H1 (cell line): Measurements from ENCODE around the gene POLR1B.
"Not testable (repeated sequence)": the region's sequence is repeated elsewhere in the genome, so short reads cannot be mapped to it uniquely, and the experiment has no call there.

Experiments used
- CTCF ChIP-seq, 3 experiments: IDR thresholded peaks; 1 replicate in 2 of 3; 2 replicates in 1 of 3; pipeline versions ENCODE4 v1.5.1 to v1.6.1; 2011; ENCODE audit warnings: low read length in 3 of 3, mild to moderate bottlenecking in 3 of 3, inconsistent platforms in 2 of 3, low read depth in 1 of 3, moderate library complexity in 1 of 3; ENCODE audit not compliant: insufficient read depth in 1 of 3; ENCODE audit errors: control extremely low read depth in 1 of 3
- EP300 ChIP-seq, 2 experiments: IDR thresholded peaks; 1 replicate in 1 of 2; 2 replicates in 1 of 2; pipeline ENCODE4 v1.6.1; 2011 to 2012; ENCODE audit warnings: low read depth in 2 of 2, low read length in 2 of 2, mild to moderate bottlenecking in 2 of 2, borderline replicate concordance in 1 of 2, inconsistent platforms in 1 of 2, moderate library complexity in 1 of 2
- EZH2 ChIP-seq: fragments of 200-600 bp; sonication (generic); IDR thresholded peaks from 2 replicates; pipeline ENCODE4 v1.7.1; 2012; ENCODE audit warnings: low read depth, mild to moderate bottlenecking, moderate library complexity, low read length, inconsistent platforms; ENCODE audit not compliant: severe bottlenecking
- KDM5A ChIP-seq: fragments of 200-600 bp; IDR thresholded peaks from 2 replicates; pipeline ENCODE4 v1.7.1; 2012; ENCODE audit warnings: mild to moderate bottlenecking, low read length, inconsistent platforms, mixed read lengths
- MAX ChIP-seq: IDR thresholded peaks from 2 replicates; pipeline ENCODE4 v1.6.1; 2012; ENCODE audit warnings: inconsistent platforms
- SIN3A ChIP-seq, 2 experiments: IDR thresholded peaks in 1 of 2; conservative IDR thresholded peaks in 1 of 2; 2 replicates each; pipeline ENCODE4 v1.6.1; 2011 to 2012; ENCODE audit warnings: low read length in 2 of 2, improper control_type of control experiment in 1 of 2, low read depth in 1 of 2, mild to moderate bottlenecking in 1 of 2
- TEAD4 ChIP-seq: IDR thresholded peaks from 2 replicates; pipeline ENCODE4 v1.6.1; 2012; ENCODE audit warnings: low read depth, low read length, inconsistent platforms, mixed read lengths
- USF2 ChIP-seq: IDR thresholded peaks from 2 replicates; pipeline ENCODE4 v1.6.1; 2011; ENCODE audit warnings: low read length, improper control_type of control experiment

DNA sequence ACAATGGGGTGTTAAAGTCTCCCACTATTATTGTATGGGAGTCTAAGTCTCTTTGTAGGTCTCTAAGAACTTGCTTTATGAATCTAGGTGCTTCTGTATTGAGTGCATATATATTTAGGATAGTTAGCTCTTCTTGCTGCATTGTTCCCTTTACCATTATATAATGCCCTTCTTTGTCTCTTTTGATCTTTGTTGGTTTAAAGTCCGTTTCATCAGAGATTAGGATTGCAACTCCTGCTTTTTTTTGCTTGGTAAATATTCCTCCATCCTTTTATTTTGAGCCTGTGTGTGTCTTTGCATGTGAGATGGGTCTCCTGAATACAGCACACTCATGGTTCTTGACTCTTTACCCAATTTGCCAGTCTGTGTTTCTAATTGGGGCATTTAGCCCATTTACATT lies 70.0 kb downstream of the POLR1B start:
- TF ChIP-seq TEAD4; KDM5A; MAX; USF2; EZH2; SIN3A (conservative IDR thresholded peaks at IDR 0.05 in 1 of 2, IDR thresholded peaks at IDR 0.05 in 1 of 2; ENCODE audit: low read depth in 1 of 2, low read length in 2 of 2); EP300 (IDR thresholded peaks at IDR 0.05; ENCODE audit: borderline replicate concordance in 1 of 2, low read depth in 2 of 2, low read length in 2 of 2); CTCF (IDR thresholded peaks at IDR 0.05; ENCODE audit: control extremely low read depth in 1 of 3, insufficient read depth in 1 of 3, low read depth in 1 of 3, low read length in 3 of 3): not testable (repeated sequence)
